NB4 (cell line): ENCODE measurements around the gene CTNND2.

Experiments used
- DNase-seq: peaks from one replicate; pipeline ENCODE4 v3.0.0; 2010; ENCODE audit warnings: low read depth
- H3K4me3 ChIP-seq: one replicate; pipeline ENCODE4 v1.5.1; 2011; ENCODE audit warnings: mild to moderate bottlenecking, low read depth, low read length, moderate library complexity
- MYC ChIP-seq: IDR thresholded peaks from 2 replicates; pipeline ENCODE4 v1.6.1; 2011; ENCODE audit warnings: low read depth, low read length
- POLR2A ChIP-seq: IDR thresholded peaks from 2 replicates; pipeline ENCODE4 v1.6.1; 2011; ENCODE audit warnings: mild to moderate bottlenecking; ENCODE audit not compliant: insufficient read length; ENCODE audit errors: extremely low read depth
- TF ChIP-seq, protein P1 (sequence below): IDR thresholded peaks from 2 replicates; pipeline ENCODE4 v1.6.1; 2011; ENCODE audit warnings: low read depth, low read length
- TF ChIP-seq, protein P2 (sequence below): IDR thresholded peaks from one replicate; pipeline ENCODE4 v1.5.1; 2012; ENCODE audit warnings: low read depth, low read length

Gene CTNND2

DNA sequence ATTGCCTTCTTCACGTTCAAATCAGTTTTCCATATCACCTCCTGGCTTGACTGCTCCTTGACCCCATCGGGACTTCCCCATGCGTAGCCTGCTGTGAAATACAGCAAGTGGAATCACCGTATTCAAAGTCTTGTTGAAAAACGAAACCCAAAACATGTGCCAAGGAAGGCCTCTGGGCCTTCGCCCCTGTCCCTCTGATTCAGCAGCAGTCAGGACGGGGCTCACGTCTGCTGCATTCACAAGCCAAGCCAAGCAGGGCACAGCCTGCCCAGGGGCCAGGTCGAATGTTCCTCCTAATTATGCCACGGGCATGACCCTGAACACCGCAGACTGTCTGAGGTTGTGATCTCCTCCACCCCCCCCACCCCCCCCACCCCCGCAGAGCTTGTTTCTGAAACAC, 960 bp upstream of the CTNND2 start:
- no peak for DNase-seq
- TF ChIP-seq, protein P1, sequence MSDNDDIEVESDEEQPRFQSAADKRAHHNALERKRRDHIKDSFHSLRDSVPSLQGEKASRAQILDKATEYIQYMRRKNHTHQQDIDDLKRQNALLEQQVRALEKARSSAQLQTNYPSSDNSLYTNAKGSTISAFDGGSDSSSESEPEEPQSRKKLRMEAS = no peak
- TF ChIP-seq, protein P2, sequence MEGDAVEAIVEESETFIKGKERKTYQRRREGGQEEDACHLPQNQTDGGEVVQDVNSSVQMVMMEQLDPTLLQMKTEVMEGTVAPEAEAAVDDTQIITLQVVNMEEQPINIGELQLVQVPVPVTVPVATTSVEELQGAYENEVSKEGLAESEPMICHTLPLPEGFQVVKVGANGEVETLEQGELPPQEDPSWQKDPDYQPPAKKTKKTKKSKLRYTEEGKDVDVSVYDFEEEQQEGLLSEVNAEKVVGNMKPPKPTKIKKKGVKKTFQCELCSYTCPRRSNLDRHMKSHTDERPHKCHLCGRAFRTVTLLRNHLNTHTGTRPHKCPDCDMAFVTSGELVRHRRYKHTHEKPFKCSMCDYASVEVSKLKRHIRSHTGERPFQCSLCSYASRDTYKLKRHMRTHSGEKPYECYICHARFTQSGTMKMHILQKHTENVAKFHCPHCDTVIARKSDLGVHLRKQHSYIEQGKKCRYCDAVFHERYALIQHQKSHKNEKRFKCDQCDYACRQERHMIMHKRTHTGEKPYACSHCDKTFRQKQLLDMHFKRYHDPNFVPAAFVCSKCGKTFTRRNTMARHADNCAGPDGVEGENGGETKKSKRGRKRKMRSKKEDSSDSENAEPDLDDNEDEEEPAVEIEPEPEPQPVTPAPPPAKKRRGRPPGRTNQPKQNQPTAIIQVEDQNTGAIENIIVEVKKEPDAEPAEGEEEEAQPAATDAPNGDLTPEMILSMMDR = no peak
- no peak for TF ChIP-seq POLR2A
- no peak for TF ChIP-seq MYC
- no peak overlapping the region for H3K4me3 ChIP-seq

DNA sequence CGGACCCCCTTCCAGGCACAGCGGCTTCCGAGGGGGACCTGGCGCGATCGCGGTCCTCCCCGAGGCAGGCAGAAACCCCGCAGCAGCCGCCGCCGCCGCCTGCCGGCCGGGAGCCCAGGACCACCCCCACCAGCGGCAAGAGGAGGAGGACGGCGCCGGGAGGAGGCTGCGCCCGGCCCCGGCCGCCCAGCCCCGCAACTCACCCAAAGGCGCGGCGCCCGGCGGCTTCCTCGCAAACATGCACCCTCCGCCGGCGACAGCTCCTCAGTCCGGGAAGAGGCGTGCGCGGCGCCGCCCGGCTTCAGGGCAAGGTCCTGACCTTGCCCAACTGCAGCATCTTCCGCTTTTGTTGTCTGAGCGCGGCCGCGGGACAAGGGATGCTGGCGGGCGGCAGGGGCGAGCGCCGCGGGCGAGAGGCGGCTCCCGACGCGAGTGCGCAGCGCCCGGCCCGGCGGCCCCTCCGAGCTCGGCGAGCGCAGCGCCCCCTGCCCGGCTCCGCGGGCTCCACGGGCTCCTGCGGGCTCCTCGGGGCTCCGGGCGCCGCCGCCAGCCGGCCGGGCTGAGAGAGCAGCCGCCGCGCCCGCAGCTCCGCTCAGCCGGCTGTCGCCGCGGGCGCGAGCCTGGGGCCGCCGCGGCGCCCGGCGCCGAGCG, 507 bp downstream of the CTNND2 start:
- H3K4me3 ChIP-seq = no peak overlapping the region
- no peak for DNase-seq
- TF ChIP-seq, protein P2 = no peak
- TF ChIP-seq, protein P1 = no peak
- TF ChIP-seq MYC (no peak), POLR2A (no peak)

DNA sequence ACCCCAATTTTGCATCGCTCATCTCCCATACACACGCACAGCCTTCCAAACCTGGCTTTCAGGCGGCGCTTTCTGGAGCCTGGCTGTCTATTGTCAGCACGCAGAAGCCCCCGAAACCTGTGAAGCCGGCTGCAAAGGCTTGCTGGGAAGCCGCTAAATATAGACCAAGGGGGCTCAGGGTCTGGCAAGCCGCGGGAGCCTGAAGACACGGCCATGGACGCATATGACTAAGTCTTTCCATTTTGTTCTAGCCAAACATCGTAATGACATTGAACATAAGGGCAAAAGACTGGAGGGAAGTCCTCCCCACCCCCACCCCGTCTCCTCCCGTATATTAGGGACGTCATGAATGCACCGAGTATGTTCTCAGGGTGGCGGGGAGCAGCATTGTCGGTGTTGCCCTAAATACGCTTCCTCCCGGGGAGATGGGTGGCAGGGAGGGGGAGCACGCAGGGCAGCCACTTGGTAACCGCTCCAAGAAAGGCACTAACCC, 1.1 kb downstream of the CTNND2 start:
- no peak overlapping the region for H3K4me3 ChIP-seq
- TF ChIP-seq MYC = no peak
- TF ChIP-seq, protein P1 = no peak
- no peak for TF ChIP-seq POLR2A
- TF ChIP-seq, protein P2 = no peak
- no peak for DNase-seq

DNA sequence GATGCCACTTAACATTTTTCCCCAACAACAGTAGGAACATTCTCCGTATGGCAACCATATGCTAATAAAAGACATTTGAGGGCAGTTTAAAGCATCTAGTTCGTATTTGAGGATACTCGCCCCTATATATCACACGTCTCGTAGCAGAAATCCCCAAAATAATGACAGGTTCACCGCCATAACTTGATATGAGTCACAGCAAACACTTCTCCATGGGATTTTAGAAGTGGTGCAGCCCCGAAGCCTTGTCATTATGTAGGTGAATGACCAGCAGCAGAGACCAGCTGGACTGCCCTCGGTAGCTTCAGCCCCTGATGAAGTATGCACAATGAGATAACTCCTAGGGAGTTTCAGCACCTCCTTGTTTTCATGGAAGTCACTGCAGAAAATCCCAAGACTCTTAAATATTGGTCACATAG, 2.0 kb downstream of the CTNND2 start:
- no peak for TF ChIP-seq POLR2A
- TF ChIP-seq, protein P2 = no peak
- TF ChIP-seq, protein P1 = no peak
- no peak for TF ChIP-seq MYC
- H3K4me3 ChIP-seq = no peak overlapping the region

DNA sequence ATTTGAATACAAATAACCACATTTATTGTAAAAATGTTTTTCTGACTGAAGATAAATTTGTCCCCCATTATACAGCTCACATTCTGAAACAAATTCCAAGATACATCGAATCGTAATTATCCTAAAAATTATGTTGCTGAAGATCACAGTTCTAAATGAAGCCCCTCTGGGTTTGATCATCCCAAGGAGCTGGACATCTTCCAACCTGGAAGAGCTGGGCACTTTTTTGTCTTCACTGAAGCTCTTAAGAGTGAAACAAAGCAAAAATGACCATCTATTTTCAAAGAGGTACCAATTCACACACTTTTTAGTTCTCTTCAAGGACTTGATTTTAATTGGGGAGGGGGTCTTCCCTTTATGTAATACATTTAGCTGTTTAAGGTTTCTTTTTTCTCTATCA, 5.5 kb downstream of the CTNND2 start:
- DNase-seq = no peak
- TF ChIP-seq, protein P1 = no peak
- TF ChIP-seq, protein P2 = no peak
- TF ChIP-seq MYC (no peak), POLR2A (no peak)
- H3K4me3 ChIP-seq = no peak overlapping the region

More for the DNA sequence above, 2.0 kb downstream of the CTNND2 start:
- no peak for DNase-seq
